Suprapubic skin (tissue), 4 donors: Measurements from ENCODE around the gene NPEPL1.

ENCODE experiments used
- CTCF ChIP-seq, 2 donors: fragments of 200-600 bp in 1 of 2; fragments of 450-650 bp in 1 of 2; sonication (generic) in 1 of 2; IDR thresholded peaks; one replicate each; pipeline ENCODE4 v1.5.1; 2016 to 2019; ENCODE audit warnings: antibody characterized with exemption in 2 of 2, mild to moderate bottlenecking in 1 of 2, moderate library complexity in 1 of 2
- EP300 ChIP-seq: sonication (generic); formaldehyde crosslinking; IDR thresholded peaks from one replicate; pipeline ENCODE4 v1.6.1; 2017; ENCODE audit warnings: antibody characterized with exemption
- POLR2A ChIP-seq, 2 donors: fragments of 450-650 bp; IDR thresholded peaks; one replicate each; pipeline ENCODE4 v1.6.1; 2017; ENCODE audit warnings: antibody characterized with exemption in 2 of 2, mild to moderate bottlenecking in 2 of 2, moderate library complexity in 2 of 2
- POLR2AphosphoS5 ChIP-seq, 3 donors: sonication (generic); formaldehyde crosslinking; IDR thresholded peaks; one replicate each; pipeline ENCODE4 v1.6.1; 2017; ENCODE audit warnings: antibody characterized with exemption in 3 of 3

- TF ChIP-seq POLR2A (IDR thresholded peaks at IDR 0.05) (no peak), CTCF (IDR thresholded peaks at IDR 0.05) (no peak), POLR2AphosphoS5 (IDR thresholded peaks at IDR 0.05) (no peak), EP300 (no peak)
Observed at GRCh38 chr20:58688840-58689239, 3.8 kb upstream of the NPEPL1 start.
